Left lung (tissue), 10 donors: ENCODE data around the gene SPOCK1. TPM values are rescaled to one million over a fixed set of nuclear protein-coding genes. Genes with fewer than 3 reads are reported as not detected.

ENCODE experiments used
- ATAC-seq: fragments of 200-7000 bp; cut with Tn5 transposase; one replicate; pipeline ENCODE4 v1.9.1; 2020; ENCODE audit warnings: moderate library complexity
- DNase-seq, 4 donors: peaks; one replicate each; pipeline ENCODE4 v3.0.0-alpha.2; 2013 to 2020
- H3K27ac ChIP-seq, 2 donors: fragments of 200-600 bp; sonication (generic) in 1 of 2; one replicate each; pipeline versions ENCODE4 v1.5.0 to v1.8.0; 2020 to 2021
- H3K27me3 ChIP-seq, 2 donors: fragments of 200-600 bp; sonication (generic) in 1 of 2; one replicate each; pipeline versions ENCODE4 v1.5.0 to v1.8.0; 2020 to 2021
- H3K36me3 ChIP-seq, 2 donors: fragments of 200-600 bp; sonication (generic) in 1 of 2; one replicate each; pipeline versions ENCODE4 v1.5.0 to v1.8.0; 2020 to 2021
- H3K4me1 ChIP-seq, 2 donors: fragments of 200-600 bp; one replicate each; pipeline ENCODE4 v1.8.0; 2021
- H3K4me3 ChIP-seq, 2 donors: fragments of 200-600 bp; sonication (generic) in 1 of 2; one replicate each; pipeline versions ENCODE4 v1.5.0 to v1.8.0; 2020 to 2021; ENCODE audit warnings: mild to moderate bottlenecking in 1 of 2
- H3K9me3 ChIP-seq, 2 donors: fragments of 200-600 bp; sonication (generic) in 1 of 2; one replicate each; pipeline versions ENCODE4 v1.5.0 to v1.8.0; 2020 to 2021
- CTCF ChIP-seq, 2 donors: fragments of 200-600 bp; sonication (generic) in 1 of 2; IDR thresholded peaks; one replicate each; pipeline versions ENCODE4 v1.5.0 to v1.8.0; 2021; ENCODE audit warnings: antibody characterized with exemption in 2 of 2
- intact Hi-C, 2 donors: fragments of 100-400 bp; cut with DNase I; formaldehyde crosslinking; loops; one replicate each; pipeline versions ENCODE4 v1.11.2 to v1.14.2; 2022
- polyA plus RNA-seq, 6 donors: library from polyadenylated mRNA; unstranded; fragments of 120-200 nt; gene quantifications; one replicate each; pipeline ENCODE4 v1.2.1, GENCODE V29; 2013; ENCODE audit not compliant: insufficient read length in 6 of 6
- total RNA-seq, 2 donors: library from RNA; stranded (reverse); fragmentation: NEBNext Ultra II Directional; extraction: Animal tissue kit (Norgen Biotek cat#: 25700); gene quantifications; one replicate each; pipeline ENCODE4 v1.2.1, GENCODE V29; 2021
- donor health status: DM: no; HTN: yes; CAD: no.
- donor health status: DM: no; HTN: no; CAD: no.

SPOCK1 gene
- total and polyA plus RNA-seq, 8 donors: 0.43 to 7.6 (median 0.73) TPM

GRCh38 chr5:137218896-137219295 lies 280.2 kb downstream of the SPOCK1 start:
- no peak overlapping the region for H3K4me3 ChIP-seq
- H3K4me1 ChIP-seq: no peaks in the 10 kb centered on the region
- DNase-seq (no peak), ATAC-seq (no peak)
- no peak for TF ChIP-seq CTCF (IDR thresholded peaks at IDR 0.05)
- H3K9me3 ChIP-seq: no peaks in the 10 kb centered on the region
- no peaks in the 10 kb centered on the region for H3K36me3 ChIP-seq
- intact Hi-C loops: no loop called here
- no peak overlapping the region for H3K27ac ChIP-seq
- H3K27me3 ChIP-seq: peaks cover 0 to 69% of the 10 kb centered on the region in 2 donors

GRCh38 chr5:137218471-137218870 lies 280.7 kb downstream of the SPOCK1 start:
- ATAC-seq (peak; percentile 47), DNase-seq (no peak)
- Histone ChIP-seq H3K4me1 (no peaks in the 10 kb centered on the region), H3K36me3 (no peaks in the 10 kb centered on the region), H3K4me3 (no peak overlapping the region), H3K9me3 (no peaks in the 10 kb centered on the region), H3K27ac (no peak overlapping the region), H3K27me3 (peaks cover 0 to 69% of the 10 kb centered on the region in 2 donors)
- no peak for TF ChIP-seq CTCF (IDR thresholded peaks at IDR 0.05)
- intact Hi-C loops: no loop called here

- Histone ChIP-seq H3K36me3 (no peaks in the 10 kb centered on the region), H3K4me1 (no peaks in the 10 kb centered on the region), H3K9me3 (no peaks in the 10 kb centered on the region), H3K4me3 (no peak overlapping the region), H3K27ac (no peak overlapping the region), H3K27me3 (peaks cover 0 to 70% of the 10 kb centered on the region in 2 donors)
- intact Hi-C loops: no loop called here
- no peak for ATAC-seq
- no peak for DNase-seq
- TF ChIP-seq CTCF (IDR thresholded peaks at IDR 0.05): no peak
Measured at GRCh38 chr5:137217599-137218200, 281.4 kb downstream of the SPOCK1 start.

GRCh38 chr5:137216976-137217598 lies 282.0 kb downstream of the SPOCK1 start:
- no peak for ATAC-seq
- Histone ChIP-seq H3K27ac (no peak overlapping the region), H3K4me1 (no peaks in the 10 kb centered on the region), H3K36me3 (no peaks in the 10 kb centered on the region), H3K9me3 (no peaks in the 10 kb centered on the region), H3K4me3 (no peak overlapping the region), H3K27me3 (peaks cover 6 to 70% of the 10 kb centered on the region in 2 donors)
- intact Hi-C loops: no loop called here
- DNase-seq: no peak
- TF ChIP-seq CTCF (IDR thresholded peaks at IDR 0.05): no peak

GRCh38 chr5:137215780-137216179 lies 283.3 kb downstream of the SPOCK1 start:
- ATAC-seq (no peak), DNase-seq (no peak)
- Histone ChIP-seq H3K27ac (no peak overlapping the region), H3K9me3 (no peaks in the 10 kb centered on the region), H3K4me1 (no peaks in the 10 kb centered on the region), H3K27me3 (peaks cover 7 to 72% of the 10 kb centered on the region in 2 donors), H3K4me3 (no peak overlapping the region), H3K36me3 (no peaks in the 10 kb centered on the region)
- intact Hi-C loops: no loop called here
- TF ChIP-seq CTCF (IDR thresholded peaks at IDR 0.05): no peak
